GM12878 (cell line): Measurements from ENCODE around the gene MTR. TPM values are rescaled to one million over a fixed set of nuclear protein-coding genes. Genes with fewer than 3 reads are reported as not detected.

ENCODE experiments used
- ATAC-seq: fragments of 200-7000 bp; cut with Tn5 transposase; 3 replicates; pipeline ENCODE4 v1.9.1; 2020; ENCODE audit warnings: mild to moderate bottlenecking, moderate library complexity
- BruUV-seq: library from RNA; stranded (reverse); fragments of 400-500 nt; replicated peaks from 2 replicates; lab custom pipeline; 2021; lab: Mats Ljungman, UMichigan
- CTCF ChIA-PET: fragments of 300-600 bp; sonication (Branson Sonifier 250); formaldehyde crosslinking; extraction: SDS; loops from one replicate; lab custom pipeline; 2021; ENCODE audit warnings: inconsistent platforms; lab: Yijun Ruan, JAX
- POLR2A ChIA-PET: fragments of 350-600 bp; formaldehyde crosslinking; extraction: SDS; loops from one replicate; lab custom pipeline; 2021; ENCODE audit warnings: inconsistent platforms; lab: Charles Lee
- RAD21 ChIA-PET: fragments of 300-600 bp; sonication (Branson Sonifier 250); formaldehyde crosslinking; loops from one replicate; lab custom pipeline; 2023; ENCODE audit warnings: antibody characterized with exemption; ENCODE audit not compliant: unreplicated experiment; lab: Charles Lee
- SMC1A ChIA-PET: fragments of 300-600 bp; sonication (Branson Sonifier 250); formaldehyde crosslinking; loops from one replicate; lab custom pipeline; 2023; ENCODE audit not compliant: unreplicated experiment, uncharacterized antibody; lab: Charles Lee
- DNase-seq: peaks from one replicate; pipeline ENCODE4 v3.0.0-alpha.2; 2011; ENCODE audit warnings: low read depth, low spot score
- FAIRE-seq: peaks from 3 replicates; lab custom pipeline; 2011; peaks lifted over from hg19 to GRCh38; lab: Jason Lieb, UNC
- H2AFZ ChIP-seq: 2 replicates; pipeline ENCODE4 v1.6.0; 2011; ENCODE audit warnings: low read depth, low read length, control low read depth; ENCODE audit not compliant: control insufficient read depth
- H3K27ac ChIP-seq: 2 replicates; pipeline ENCODE4 v1.5.1; 2011; ENCODE audit warnings: control low read depth; ENCODE audit not compliant: control insufficient read depth, insufficient read depth
- H3K27me3 ChIP-seq, 2 experiments: replicated peaks in 1 of 2; 2 replicates each; pipeline versions ENCODE4 v1.6.0 to v1.6.1; 2011; ENCODE audit warnings: low read length in 1 of 2; ENCODE audit not compliant: control insufficient read depth in 2 of 2, insufficient read depth in 2 of 2
- H3K36me3 ChIP-seq, 2 experiments: 2 replicates each; pipeline ENCODE4 v1.5.1; 2011; ENCODE audit warnings: low read length in 1 of 2; ENCODE audit not compliant: control insufficient read depth in 2 of 2, insufficient read depth in 2 of 2
- H3K4me1 ChIP-seq: 2 replicates; pipeline ENCODE4 v1.6.1; 2011; ENCODE audit warnings: mild to moderate bottlenecking, low read length, moderate library complexity, mixed read lengths; ENCODE audit not compliant: control insufficient read depth, insufficient read depth
- H3K4me2 ChIP-seq: 2 replicates; pipeline ENCODE4 v1.6.0; 2011; ENCODE audit warnings: control low read depth; ENCODE audit not compliant: control insufficient read depth, insufficient read depth
- H3K4me3 ChIP-seq: fragments of 200-600 bp; sonication (generic); 2 replicates; pipeline ENCODE4 v1.5.1; 2016
- H3K79me2 ChIP-seq: 2 replicates; pipeline ENCODE4 v1.6.0; 2011; ENCODE audit warnings: low read length; ENCODE audit not compliant: control insufficient read depth, insufficient read depth
- H3K9ac ChIP-seq: 2 replicates; pipeline ENCODE4 v1.8.0; 2011; ENCODE audit warnings: low read length, control low read depth, mixed read lengths; ENCODE audit not compliant: control insufficient read depth, insufficient read depth
- H3K9me3 ChIP-seq: replicated peaks from 3 replicates; pipeline ENCODE4 v1.5.1; 2011; ENCODE audit warnings: mild to moderate bottlenecking, low read length; ENCODE audit not compliant: control insufficient read depth, insufficient read depth
- H4K20me1 ChIP-seq: 2 replicates; pipeline ENCODE4 v1.6.0; 2011; ENCODE audit not compliant: control insufficient read depth, insufficient read depth
- ASH2L ChIP-seq: fragments of 300-600, 200-600 bp; sonication (generic); IDR thresholded peaks from 2 replicates; pipeline ENCODE4 v1.6.1; 2017; ENCODE audit warnings: low read depth, mild to moderate bottlenecking, borderline replicate concordance
- ESRRA ChIP-seq: IDR thresholded peaks from 2 replicates; pipeline ENCODE4 v1.6.1; 2012; ENCODE audit warnings: mild to moderate bottlenecking, low read length, improper control_type of control experiment
- FOXK2 ChIP-seq: fragments of 450-650 bp; IDR thresholded peaks from 2 replicates; pipeline ENCODE4 v1.6.1; 2017; ENCODE audit warnings: mild to moderate bottlenecking, moderate library complexity
- POLR2A ChIP-seq: IDR thresholded peaks from 2 replicates; pipeline ENCODE4 v1.6.1; 2011; ENCODE audit warnings: low read depth, mild to moderate bottlenecking, low read length
- ZSCAN29 ChIP-seq: fragments of 450-650 bp; IDR thresholded peaks from 2 replicates; pipeline ENCODE4 v1.6.1; 2017; ENCODE audit warnings: mild to moderate bottlenecking, moderate library complexity
- WGBS: methylation state at CpG from one replicate; pipeline ENCODE4 v1.1.6; 2016; ENCODE audit warnings: low lambda C conversion rate; ENCODE audit not compliant: insufficient replicate concordance, insufficient coverage; ENCODE audit errors: missing lambda C conversion rate; 5-methylcytosine and 5-hydroxymethylcytosine counted together
- in situ Hi-C: fragments of 300-500 bp; cut with MboI; formaldehyde crosslinking; loops from 9 replicates; pipeline ENCODE4 v1.14.3; 2018; ENCODE audit warnings: mixed read lengths
- intact Hi-C: fragments of 100-400 bp; cut with micrococcal nuclease; formaldehyde crosslinking; loops from one replicate; pipeline ENCODE4 v1.14.2; 2022; ENCODE audit not compliant: unreplicated experiment
- polyA plus RNA-seq, 11 experiments: library from polyadenylated mRNA; depleted of rRNA in 4 of 11; unstranded in 6 of 11; stranded (reverse) in 5 of 11; fragments of >200 nt; fragmentation: Nextera tagmentation in 4 of 11; fragmentation: Illumina TruSeq in 1 of 11; extraction: Ambion mirVana in 4 of 11; extraction: Trizol in 1 of 11; gene quantifications; 1 replicate in 1 of 11; 2 replicates in 10 of 11; pipeline versions ENCODE4 v1.2.1 to v1.2.3, GENCODE V29; 2011 to 2016; ENCODE audit warnings: inconsistent platforms in 2 of 11, missing spikeins in 2 of 11, low read depth in 1 of 11
- total RNA-seq, 4 experiments: library from RNA; depleted of rRNA in 3 of 4; stranded (reverse); fragments of >200 nt in 3 of 4; fragmentation: Illumina TruSeq in 1 of 4; extraction: Trizol in 1 of 4; gene quantifications; 2 replicates each; pipeline versions ENCODE4 v1.2.1 to v1.2.3, GENCODE V29; 2013 to 2021

MTR gene
- total and polyA plus RNA-seq, 10 of the 15 experiments (the other 5 are each of a cell fraction or from before 2014, with no cell fraction given) = 2.4 to 38.7 (median 16.5) TPM

DNA sequence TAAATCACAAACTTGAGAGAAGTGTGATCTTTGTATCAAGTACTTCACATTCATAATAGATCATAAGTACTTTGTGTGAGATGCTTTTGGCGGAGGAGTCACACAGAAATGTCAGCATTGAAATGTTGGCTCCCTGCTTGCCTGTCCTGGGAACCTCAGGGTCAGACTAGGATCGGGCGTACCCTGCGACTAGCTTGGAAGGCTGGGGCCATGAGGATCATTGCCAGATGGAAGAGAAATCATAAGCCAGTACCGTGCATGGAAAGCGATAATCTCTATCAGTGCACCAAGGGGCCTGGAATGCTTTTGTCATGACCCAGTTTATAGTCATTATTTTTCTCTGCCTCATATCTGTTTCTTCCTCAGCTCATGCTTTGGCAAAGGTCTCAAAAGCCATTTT, 35.5 kb downstream of the MTR start:
- in situ Hi-C loops = no loop called here
- DNase-seq = no peak

DNA sequence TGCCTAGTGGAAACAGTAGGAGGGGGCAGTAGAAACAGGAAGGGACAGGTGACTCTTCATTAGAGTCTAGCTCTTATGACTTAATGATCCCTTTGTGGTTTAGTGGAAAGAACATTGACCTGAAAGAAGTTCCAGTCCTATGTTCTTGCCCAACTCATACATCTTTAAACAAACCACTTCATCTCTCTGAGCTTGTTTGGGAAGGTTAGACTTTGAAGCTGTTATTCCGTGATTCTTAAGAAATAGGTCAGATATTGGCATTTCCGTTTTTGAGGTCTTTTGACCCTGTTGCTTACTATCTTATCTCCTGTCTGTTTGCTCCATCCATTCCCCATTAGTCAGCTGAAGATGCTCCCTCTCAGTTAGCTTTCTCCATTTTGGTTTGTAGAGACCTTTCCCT, 38.5 kb downstream of the MTR start:
- SMC1A ChIA-PET = interaction anchor here (0.8 kb wide), 1 partner anchor 17 kb away, joined by 3 read pairs; no protein-coding TSS in a partner anchor
- CTCF ChIA-PET = interaction anchor here (0.9 kb wide), 1 partner anchor 10 kb away, joined by 3 read pairs; no protein-coding TSS in a partner anchor
- Histone ChIP-seq H3K9me3 (no peaks in the 10 kb centered on the region), H3K27ac (no peak overlapping the region), H3K4me3 (no peak overlapping the region), H2AFZ (no peak overlapping the region), H3K4me2 (no peak overlapping the region), H3K79me2 (no peaks in the 10 kb centered on the region), H3K27me3 (no peaks in the 10 kb centered on the region), H4K20me1 (no peaks in the 10 kb centered on the region), H3K9ac (no peak overlapping the region), H3K4me1 (no peaks in the 10 kb centered on the region)
- ATAC-seq = no peak
- no peak for FAIRE-seq
- 73% methylated on average over 2 of the region's 2 CpGs for WGBS
- BruUV-seq = no TSS peak
- RAD21 ChIA-PET = no interaction called here
- in situ Hi-C loops = no loop called here
- intact Hi-C loops = no loop called here
- POLR2A ChIA-PET = no interaction called here
- TF ChIP-seq POLR2A (no peak), ZSCAN29 (no peak), ESRRA (no peak), ASH2L (no peak)
- TF ChIP-seq, all 136 proteins: peak for 0
- H3K36me3 ChIP-seq = peaks cover 12 to 42% of the 10 kb centered on the region in 2 experiments
- no peak for DNase-seq

More for the DNA sequence above, 35.5 kb downstream of the MTR start:
- FAIRE-seq (no peak), ATAC-seq (no peak)
- SMC1A ChIA-PET = no interaction called here
- Histone ChIP-seq H3K4me2 (no peak overlapping the region), H3K4me3 (no peak overlapping the region), H3K79me2 (no peaks in the 10 kb centered on the region), H3K27me3 (no peaks in the 10 kb centered on the region), H3K4me1 (no peaks in the 10 kb centered on the region), H2AFZ (no peak overlapping the region), H3K36me3 (peaks cover 13 to 42% of the 10 kb centered on the region in 2 experiments), H3K9me3 (no peaks in the 10 kb centered on the region), H3K9ac (no peak overlapping the region), H3K27ac (no peak overlapping the region), H4K20me1 (no peaks in the 10 kb centered on the region)
- CTCF ChIA-PET = no interaction called here
- RAD21 ChIA-PET = no interaction called here
- WGBS = 98% methylated on average over 6 of the region's 6 CpGs
- POLR2A ChIA-PET = no interaction called here
- intact Hi-C loops = no loop called here
- no TSS peak for BruUV-seq
- no peak for TF ChIP-seq FOXK2
